LNCAP (cell line): ENCODE data around the gene GADD45B.

Experiments used
- CTCF ChIP-seq: fragments of 450-650 bp; IDR thresholded peaks from 2 replicates; pipeline ENCODE4 v1.5.1; 2017; ENCODE audit warnings: mild to moderate bottlenecking

Gene GADD45B

DNA sequence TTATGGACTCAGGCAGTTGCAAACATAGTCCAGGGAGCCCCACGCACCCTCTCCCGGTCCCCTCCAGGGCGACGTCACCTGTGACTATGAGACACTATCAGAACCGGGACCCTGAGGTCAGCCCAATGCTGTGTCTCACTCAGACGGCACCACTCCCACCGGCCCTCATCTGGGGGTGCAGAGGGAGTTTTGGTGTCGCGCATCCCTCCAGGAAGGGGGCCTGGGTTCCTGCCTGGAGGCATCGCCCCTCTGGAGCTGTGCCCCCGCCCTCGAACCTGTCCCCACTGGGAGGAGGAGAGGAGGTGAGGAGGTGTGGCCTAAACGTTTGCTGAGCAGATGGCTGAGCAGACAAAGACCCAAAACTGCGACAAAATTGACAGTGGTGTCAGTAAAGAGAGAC, 51.2 kb downstream of the GADD45B start:
- no peak for TF ChIP-seq CTCF

GRCh38 chr19:2527686-2528085, 51.8 kb downstream of the GADD45B start:
- TF ChIP-seq CTCF: no peak
